Glutamatergic neuron (in vitro differentiated cells): ENCODE results near the gene TTLL7. TPM values are rescaled to one million over a fixed set of nuclear protein-coding genes. Genes with fewer than 3 reads are reported as not detected.

Experiments used
- DNase-seq: peaks from one replicate; pipeline ENCODE4 v3.0.0; 2022
- H3K27ac Mint-ChIP-seq: one replicate; pipeline ENCODE4 v1.8.0; 2020; ENCODE audit warnings: mild to moderate bottlenecking, mixed read lengths, inconsistent platforms; ENCODE audit not compliant: unreplicated experiment
- H3K27me3 Mint-ChIP-seq: one replicate; pipeline ENCODE4 v1.8.0; 2020; ENCODE audit warnings: mild to moderate bottlenecking, moderate library complexity, mixed read lengths, inconsistent platforms; ENCODE audit not compliant: unreplicated experiment
- H3K36me3 Mint-ChIP-seq: one replicate; pipeline ENCODE4 v1.8.0; 2020; ENCODE audit warnings: mild to moderate bottlenecking, mixed read lengths, inconsistent platforms; ENCODE audit not compliant: unreplicated experiment
- H3K4me1 Mint-ChIP-seq: one replicate; pipeline ENCODE4 v1.8.0; 2020; ENCODE audit warnings: mild to moderate bottlenecking, low read depth, mixed read lengths, inconsistent platforms; ENCODE audit not compliant: unreplicated experiment
- H3K4me3 Mint-ChIP-seq: one replicate; pipeline ENCODE4 v1.8.0; 2020; ENCODE audit warnings: mild to moderate bottlenecking, mixed read lengths, inconsistent platforms; ENCODE audit not compliant: unreplicated experiment
- H3K9me3 Mint-ChIP-seq: one replicate; pipeline ENCODE4 v1.8.0; 2020; ENCODE audit warnings: mild to moderate bottlenecking, moderate library complexity, mixed read lengths, inconsistent platforms; ENCODE audit not compliant: unreplicated experiment
- CTCF ChIP-seq: fragments of 200-600 bp; sonication (generic); IDR thresholded peaks from one replicate; pipeline ENCODE4 v1.5.0; 2021; ENCODE audit not compliant: partially characterized antibody, unreplicated experiment
- total RNA-seq: library from RNA; stranded (reverse); fragmentation: NEBNext Ultra II Directional; extraction: Animal tissue kit (Norgen Biotek cat#: 25700); gene quantifications from one replicate; pipeline ENCODE4 v1.2.1, GENCODE V29; 2021; ENCODE audit not compliant: unreplicated experiment

The TTLL7 gene
- total RNA-seq, 1 donor from 2014 or later: 123 TPM

GRCh38 chr1:84013708-84014107 lies 14.8 kb upstream of the TTLL7 start:
- H3K27me3 Mint-ChIP-seq: peaks cover 2% of the 10 kb centered on the region
- no peak overlapping the region for H3K27ac Mint-ChIP-seq
- DNase-seq: no peak
- no peak overlapping the region for H3K4me3 Mint-ChIP-seq
- H3K4me1 Mint-ChIP-seq: no peaks in the 10 kb centered on the region
- H3K9me3 Mint-ChIP-seq: no peaks in the 10 kb centered on the region
- no peak for TF ChIP-seq CTCF
- H3K36me3 Mint-ChIP-seq: no peaks in the 10 kb centered on the region

DNA sequence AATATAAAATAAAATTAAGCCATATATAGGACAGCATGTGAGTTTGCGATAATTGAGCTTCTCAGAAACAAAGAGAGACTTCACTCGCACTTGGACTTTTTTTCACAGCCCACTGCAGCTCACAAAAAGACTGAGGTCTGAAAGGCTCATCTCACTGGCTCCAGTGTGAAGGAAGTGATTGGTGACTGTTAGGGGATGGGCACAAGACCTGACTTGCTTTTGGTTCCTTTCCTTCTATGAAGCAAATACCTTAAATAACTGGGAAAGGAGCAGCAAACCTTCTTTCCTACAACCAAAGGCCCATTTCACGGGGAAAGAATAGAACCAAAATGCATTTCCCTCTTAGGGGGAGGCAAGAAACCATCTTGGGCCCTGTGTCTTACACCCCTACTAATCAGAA lies 13.1 kb upstream of the TTLL7 start:
- no peak overlapping the region for H3K4me3 Mint-ChIP-seq
- no peaks in the 10 kb centered on the region for H3K27me3 Mint-ChIP-seq
- no peak for DNase-seq
- H3K4me1 Mint-ChIP-seq: no peaks in the 10 kb centered on the region
- no peak for TF ChIP-seq CTCF
- no peaks in the 10 kb centered on the region for H3K36me3 Mint-ChIP-seq
- no peaks in the 10 kb centered on the region for H3K9me3 Mint-ChIP-seq
- H3K27ac Mint-ChIP-seq: no peak overlapping the region

- H3K27ac Mint-ChIP-seq: no peak overlapping the region
- no peaks in the 10 kb centered on the region for H3K27me3 Mint-ChIP-seq
- H3K4me1 Mint-ChIP-seq: no peaks in the 10 kb centered on the region
- no peaks in the 10 kb centered on the region for H3K36me3 Mint-ChIP-seq
- TF ChIP-seq CTCF: no peak
- DNase-seq: no peak
- no peak overlapping the region for H3K4me3 Mint-ChIP-seq
- H3K9me3 Mint-ChIP-seq: no peaks in the 10 kb centered on the region
Measured at GRCh38 chr1:84010136-84010535, 11.2 kb upstream of the TTLL7 start.

- Mint-ChIP-seq H3K4me3 (no peak overlapping the region), H3K27me3 (peaks cover 1% of the 10 kb centered on the region), H3K36me3 (no peaks in the 10 kb centered on the region), H3K27ac (no peak overlapping the region), H3K9me3 (no peaks in the 10 kb centered on the region), H3K4me1 (no peaks in the 10 kb centered on the region)
- DNase-seq: no peak
- no peak for TF ChIP-seq CTCF
Measured at GRCh38 chr1:84008631-84009030, 9.7 kb upstream of the TTLL7 start.

DNA sequence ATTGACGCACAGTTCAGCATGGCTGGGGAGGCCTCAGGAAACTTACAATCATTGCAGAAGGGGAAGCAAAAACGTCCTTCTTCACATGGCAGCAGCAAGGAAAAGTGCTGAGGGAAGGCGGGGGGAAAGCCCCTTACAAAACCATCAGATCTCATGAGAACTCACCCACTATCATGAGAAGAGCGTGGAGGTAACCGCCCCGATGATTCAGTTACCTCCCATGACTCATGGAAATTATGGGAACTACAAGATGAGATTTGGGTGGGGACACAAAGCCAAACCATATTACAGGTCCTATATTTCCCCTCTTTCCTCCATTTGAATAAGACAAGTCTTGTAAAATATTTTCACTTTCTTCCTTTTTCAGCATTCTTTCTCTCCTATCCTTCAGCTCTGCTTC lies 7.7 kb upstream of the TTLL7 start:
- Mint-ChIP-seq H3K9me3 (no peaks in the 10 kb centered on the region), H3K27ac (no peak overlapping the region), H3K36me3 (no peaks in the 10 kb centered on the region), H3K4me3 (no peak overlapping the region), H3K27me3 (peaks cover 1% of the 10 kb centered on the region), H3K4me1 (peaks cover 2% of the 10 kb centered on the region)
- DNase-seq: no peak
- TF ChIP-seq CTCF: no peak
